Retinal pigment epithelial cell (primary cell): ENCODE measurements around the gene PLA2G2D.

ENCODE experiments used
- DNase-seq: peaks from one replicate; pipeline ENCODE4 v3.0.0-alpha.2; 2010; ENCODE audit warnings: low read depth
- H3K4me3 ChIP-seq: 2 replicates; pipeline ENCODE4 v1.5.1; 2011; ENCODE audit warnings: mild to moderate bottlenecking, low read length, control low read depth, moderate library complexity
- TF ChIP-seq, protein P1 (sequence below): conservative IDR thresholded peaks from 2 replicates; pipeline ENCODE4 v1.5.1; 2011; ENCODE audit warnings: low read depth, low read length, control low read depth, inconsistent platforms

The PLA2G2D gene

GRCh38 chr1:20150969-20151368, 31.6 kb upstream of the PLA2G2D start:
- no peak for DNase-seq
- TF ChIP-seq, protein P1, sequence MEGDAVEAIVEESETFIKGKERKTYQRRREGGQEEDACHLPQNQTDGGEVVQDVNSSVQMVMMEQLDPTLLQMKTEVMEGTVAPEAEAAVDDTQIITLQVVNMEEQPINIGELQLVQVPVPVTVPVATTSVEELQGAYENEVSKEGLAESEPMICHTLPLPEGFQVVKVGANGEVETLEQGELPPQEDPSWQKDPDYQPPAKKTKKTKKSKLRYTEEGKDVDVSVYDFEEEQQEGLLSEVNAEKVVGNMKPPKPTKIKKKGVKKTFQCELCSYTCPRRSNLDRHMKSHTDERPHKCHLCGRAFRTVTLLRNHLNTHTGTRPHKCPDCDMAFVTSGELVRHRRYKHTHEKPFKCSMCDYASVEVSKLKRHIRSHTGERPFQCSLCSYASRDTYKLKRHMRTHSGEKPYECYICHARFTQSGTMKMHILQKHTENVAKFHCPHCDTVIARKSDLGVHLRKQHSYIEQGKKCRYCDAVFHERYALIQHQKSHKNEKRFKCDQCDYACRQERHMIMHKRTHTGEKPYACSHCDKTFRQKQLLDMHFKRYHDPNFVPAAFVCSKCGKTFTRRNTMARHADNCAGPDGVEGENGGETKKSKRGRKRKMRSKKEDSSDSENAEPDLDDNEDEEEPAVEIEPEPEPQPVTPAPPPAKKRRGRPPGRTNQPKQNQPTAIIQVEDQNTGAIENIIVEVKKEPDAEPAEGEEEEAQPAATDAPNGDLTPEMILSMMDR: no peak
- H3K4me3 ChIP-seq: no peak overlapping the region

- TF ChIP-seq, protein P1: no peak
- no peak overlapping the region for H3K4me3 ChIP-seq
- no peak for DNase-seq
These were observed 31.0 kb upstream of the PLA2G2D start for GRCh38 chr1:20150326-20150705.

DNA sequence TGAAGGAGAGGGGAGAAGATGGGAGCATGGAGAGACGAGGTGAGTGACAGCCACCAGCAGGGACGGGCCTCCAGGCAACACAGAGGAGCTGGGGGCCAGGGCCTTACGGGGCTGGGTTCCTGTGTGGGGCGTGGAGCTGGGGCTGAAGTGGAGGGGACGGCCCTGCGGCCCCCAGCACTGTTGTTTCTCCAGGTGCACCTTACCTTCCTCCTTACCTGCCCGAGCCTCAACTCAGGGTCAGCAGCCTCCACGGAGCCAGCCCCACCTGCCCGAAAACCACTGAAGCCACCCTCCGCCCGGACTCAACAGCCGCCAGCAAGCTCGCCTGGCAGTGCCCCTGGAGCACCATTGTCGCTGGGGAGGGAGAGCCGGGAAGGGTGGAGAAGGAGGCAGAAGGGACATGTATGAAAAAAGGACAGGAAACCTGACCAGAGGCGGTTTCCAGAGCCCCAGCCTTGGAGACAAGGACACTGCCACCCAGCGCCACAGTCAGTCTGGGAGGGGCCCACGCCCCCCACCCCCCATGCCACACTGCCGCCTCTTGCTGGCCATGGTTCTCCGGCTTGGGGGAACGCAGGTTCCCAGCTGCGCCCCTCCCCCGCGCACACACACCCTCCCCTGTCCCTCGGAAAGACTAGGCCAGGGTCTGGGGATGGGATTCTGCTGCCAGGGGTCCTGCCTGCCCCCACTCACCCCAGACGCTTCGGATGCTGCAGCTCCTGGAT, 30.4 kb upstream of the PLA2G2D start:
- no peak for DNase-seq
- TF ChIP-seq, protein P1: no peak

DNA sequence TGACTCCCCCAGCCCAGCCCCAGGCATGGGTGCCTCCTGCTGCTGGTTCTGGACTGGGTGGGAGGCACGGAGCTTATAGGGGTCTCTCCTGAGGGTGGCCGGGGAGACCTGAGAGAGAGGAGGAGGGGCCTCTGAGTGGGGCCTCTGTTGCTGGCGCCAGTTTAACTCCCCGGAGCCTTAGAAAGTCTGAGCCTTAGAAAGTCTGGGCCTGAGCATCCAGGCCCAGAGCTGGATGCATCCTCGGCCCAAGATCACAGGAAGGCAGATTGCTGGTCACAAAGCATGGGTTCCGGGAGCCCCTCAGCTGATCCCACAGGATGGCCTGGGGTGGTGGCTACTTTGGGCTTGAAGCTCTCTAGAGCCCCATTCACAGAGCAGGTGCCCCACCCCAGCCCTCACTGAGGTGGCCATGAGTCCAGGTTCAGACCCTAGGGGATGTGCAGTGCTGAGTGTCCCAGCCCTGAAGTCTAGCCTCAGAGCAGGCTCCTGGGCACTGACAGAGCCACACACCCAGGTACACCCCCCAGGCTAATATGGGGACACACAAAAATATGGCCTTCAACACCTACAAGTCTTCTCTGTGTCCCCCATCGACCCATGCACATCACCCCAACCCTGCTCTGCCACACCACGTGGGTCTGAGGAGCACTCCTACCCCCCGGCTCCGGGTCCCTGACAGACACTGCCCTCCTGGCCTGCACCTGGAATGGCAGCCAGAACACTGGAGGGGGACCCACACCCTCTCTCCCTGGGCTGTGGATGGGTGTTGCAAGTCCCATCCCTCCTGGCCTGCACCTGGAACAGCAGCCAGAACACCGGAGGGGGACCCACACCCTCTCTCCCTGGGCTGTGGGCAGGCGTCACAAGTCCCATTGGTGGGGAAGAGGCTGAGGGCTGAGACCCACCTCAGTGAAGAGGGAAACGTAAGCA, 29.5 kb upstream of the PLA2G2D start:
- H3K4me3 ChIP-seq: no peak overlapping the region
- TF ChIP-seq, protein P1: no peak
- no peak for DNase-seq

More for the DNA sequence above, 30.4 kb upstream of the PLA2G2D start:
- H3K4me3 ChIP-seq: no peak overlapping the region

GRCh38 chr1:20147846-20148570, 28.7 kb upstream of the PLA2G2D start:
- H3K4me3 ChIP-seq: no peak overlapping the region
- TF ChIP-seq, protein P1: no peak
- no peak for DNase-seq

- DNase-seq: no peak
- H3K4me3 ChIP-seq: no peak overlapping the region
- TF ChIP-seq, protein P1: no peak
These were observed 24.6 kb upstream of the PLA2G2D start for GRCh38 chr1:20143734-20144565.
